Measurements from ENCODE around the gene OLFM2. TPM values are rescaled to one million over a fixed set of nuclear protein-coding genes. Genes with fewer than 3 reads are reported as not detected.
A peak's percentile ranks its signal among the peaks of the same experiment; 100 is the strongest.
"Not testable (repeated sequence)": the region's sequence is repeated elsewhere in the genome, so short reads cannot be mapped to it uniquely, and the experiment has no call there.

Gene OLFM2
- total and polyA plus RNA-seq, 2 donors (not counting 1 experiment from before 2014, with no cell fraction given), result 0.66 to 11.6 TPM

DNA sequence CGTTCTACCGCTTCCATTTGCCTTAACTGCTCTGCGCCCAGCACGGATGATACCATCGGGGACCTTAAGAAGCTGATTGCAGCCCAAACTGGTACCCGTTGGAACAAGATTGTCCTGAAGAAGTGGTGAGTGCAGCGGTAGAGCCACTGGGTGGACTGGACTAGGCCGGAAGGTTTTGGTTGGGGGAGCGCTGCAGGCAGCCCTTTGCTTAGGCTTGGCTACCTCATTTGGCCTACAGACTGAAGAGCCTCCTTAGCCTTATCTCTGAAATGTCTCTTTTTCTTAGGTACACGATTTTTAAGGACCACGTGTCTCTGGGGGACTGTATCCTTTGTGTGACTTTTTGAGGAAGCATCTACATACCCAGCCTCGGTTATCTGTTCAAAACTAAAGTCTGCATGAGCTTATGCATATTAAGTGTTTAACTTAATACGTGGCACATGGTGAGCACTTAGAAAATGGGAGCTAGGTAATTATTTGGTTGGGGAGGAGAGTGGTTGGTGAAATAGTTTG is 107.7 kb downstream of the OLFM2 start:
- Histone ChIP-seq H3K4me1 (ENCODE audit: control insufficient read depth, extremely low read depth, insufficient read depth, low read length) (peaks cover 6% of the 10 kb centered on the region), H2AFZ (ENCODE audit: low read length) (no peak overlapping the region), H3K4me2 (ENCODE audit: extremely low read depth, insufficient read depth, low read length) (peak overlapping the region; percentile 95), H3K9me3 (ENCODE audit: control insufficient read depth, insufficient read depth, low read depth, low read length) (no peaks in the 10 kb centered on the region), H4K20me1 (ENCODE audit: control insufficient read depth, extremely low read depth, insufficient read depth, low read length) (peaks cover 3% of the 10 kb centered on the region), H3K27me3 (ENCODE audit: control insufficient read depth, insufficient read depth, low read length) (no peaks in the 10 kb centered on the region), H3K9ac (ENCODE audit: insufficient read depth, low read length) (peak overlapping the region; percentile 87), H3K27ac (ENCODE audit: insufficient read depth, low read length) (peak overlapping the region; percentile 73), H3K4me3 (replicated peaks in 1 of 4; ENCODE audit: control extremely low read depth in 1 of 4, insufficient read depth in 1 of 4, low read depth in 3 of 4, low read length in 4 of 4) (peak overlapping the region; percentile 88 to 100 (median 96)), H3K36me3 (ENCODE audit: control insufficient read depth, insufficient read depth, low read length) (peaks cover 3% of the 10 kb centered on the region), H3K79me2 (ENCODE audit: control insufficient read depth, insufficient read depth, low read length) (peaks cover 35% of the 10 kb centered on the region)
- TF ChIP-seq, protein P1, sequence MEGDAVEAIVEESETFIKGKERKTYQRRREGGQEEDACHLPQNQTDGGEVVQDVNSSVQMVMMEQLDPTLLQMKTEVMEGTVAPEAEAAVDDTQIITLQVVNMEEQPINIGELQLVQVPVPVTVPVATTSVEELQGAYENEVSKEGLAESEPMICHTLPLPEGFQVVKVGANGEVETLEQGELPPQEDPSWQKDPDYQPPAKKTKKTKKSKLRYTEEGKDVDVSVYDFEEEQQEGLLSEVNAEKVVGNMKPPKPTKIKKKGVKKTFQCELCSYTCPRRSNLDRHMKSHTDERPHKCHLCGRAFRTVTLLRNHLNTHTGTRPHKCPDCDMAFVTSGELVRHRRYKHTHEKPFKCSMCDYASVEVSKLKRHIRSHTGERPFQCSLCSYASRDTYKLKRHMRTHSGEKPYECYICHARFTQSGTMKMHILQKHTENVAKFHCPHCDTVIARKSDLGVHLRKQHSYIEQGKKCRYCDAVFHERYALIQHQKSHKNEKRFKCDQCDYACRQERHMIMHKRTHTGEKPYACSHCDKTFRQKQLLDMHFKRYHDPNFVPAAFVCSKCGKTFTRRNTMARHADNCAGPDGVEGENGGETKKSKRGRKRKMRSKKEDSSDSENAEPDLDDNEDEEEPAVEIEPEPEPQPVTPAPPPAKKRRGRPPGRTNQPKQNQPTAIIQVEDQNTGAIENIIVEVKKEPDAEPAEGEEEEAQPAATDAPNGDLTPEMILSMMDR (conservative IDR thresholded peaks at IDR 0.05 in 1 of 2, IDR thresholded peaks at IDR 0.05 in 1 of 2; ENCODE audit: low read depth in 1 of 2, low read length in 2 of 2), result no peak
- no peak for TF ChIP-seq EZH2 (IDR thresholded peaks at IDR 0.05; ENCODE audit: low read length, missing control alignments)
- DNase-seq (ENCODE audit: low read depth in 2 of 2), result no peak

DNA sequence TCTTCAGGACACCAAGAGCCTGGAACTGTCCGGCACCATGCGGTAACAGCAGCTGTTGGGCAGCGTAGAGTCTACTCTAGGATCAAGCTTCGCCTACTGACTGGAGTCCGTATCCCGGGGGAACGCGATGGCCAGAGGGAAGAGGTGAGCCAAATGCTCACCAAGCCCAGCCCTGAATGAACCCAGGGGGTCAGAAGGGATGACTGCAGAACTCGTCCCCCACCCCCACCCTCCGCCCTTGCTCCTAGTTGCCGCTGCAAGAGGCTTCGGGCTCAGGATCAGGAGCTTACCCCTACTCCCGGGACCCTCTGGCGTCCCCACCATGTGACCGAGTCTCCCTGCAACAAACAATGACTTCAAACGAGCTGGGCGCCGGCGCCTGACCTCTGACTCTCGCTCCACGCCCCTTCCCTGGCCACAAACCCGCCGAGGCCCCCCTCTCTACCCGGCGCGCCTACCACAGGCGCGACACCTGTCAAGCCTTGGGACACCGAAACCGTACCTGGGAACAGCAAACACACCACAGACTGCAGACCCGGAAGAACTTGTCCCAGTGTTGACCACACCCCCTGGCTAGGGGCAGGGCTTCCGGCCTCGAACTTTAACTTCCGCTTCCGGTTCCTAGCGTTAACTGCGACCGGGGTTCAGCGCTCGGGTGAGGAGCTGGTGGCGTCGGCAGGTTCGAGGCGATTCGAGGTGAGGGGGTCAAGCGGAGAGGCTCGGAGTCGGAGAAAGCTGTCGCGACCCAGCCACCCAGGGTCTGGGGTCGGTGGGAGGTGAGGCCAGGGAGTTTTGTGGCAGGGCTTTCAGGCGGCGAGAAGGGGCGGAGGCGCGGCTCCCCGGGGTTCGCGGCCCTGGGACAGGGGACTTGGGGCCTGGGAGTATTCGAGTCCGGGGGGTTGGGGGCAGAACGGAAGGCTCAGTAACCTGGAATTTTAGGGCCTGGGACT is 108.8 kb downstream of the OLFM2 start, which contains the start of gene UBL5:
Gene UBL5 (plus strand): TSS at position 630 of the 950 bp plus-strand sequence. CDS start 420 bp downstream, outside the sequence.
- Histone ChIP-seq H3K4me2 (ENCODE audit: extremely low read depth, insufficient read depth, low read length) (peak within 1 kb of the TSS; percentile 95), H3K9ac (ENCODE audit: insufficient read depth, low read length) (peak within 1 kb of the TSS; percentile 87), H3K79me2 (ENCODE audit: control insufficient read depth, insufficient read depth, low read length) (peaks cover 35% of the 10 kb centered on the region), H3K9me3 (ENCODE audit: control insufficient read depth, insufficient read depth, low read depth, low read length) (no peaks in the 10 kb centered on the region), H2AFZ (ENCODE audit: low read length) (peak within 1 kb of the TSS; percentile 84), H3K27ac (ENCODE audit: insufficient read depth, low read length) (peak within 1 kb of the TSS; percentile 73), H3K4me3 (replicated peaks in 1 of 4; ENCODE audit: control extremely low read depth in 1 of 4, insufficient read depth in 1 of 4, low read depth in 3 of 4, low read length in 4 of 4) (peak within 1 kb of the TSS; percentile 88 to 100 (median 96)), H3K27me3 (ENCODE audit: control insufficient read depth, insufficient read depth, low read length) (no peaks in the 10 kb centered on the region), H3K36me3 (ENCODE audit: control insufficient read depth, insufficient read depth, low read length) (peaks cover 3% of the 10 kb centered on the region), H3K4me1 (ENCODE audit: control insufficient read depth, extremely low read depth, insufficient read depth, low read length) (peaks cover 6% of the 10 kb centered on the region), H4K20me1 (ENCODE audit: control insufficient read depth, extremely low read depth, insufficient read depth, low read length) (peaks cover 3% of the 10 kb centered on the region)
- TF ChIP-seq EZH2 (IDR thresholded peaks at IDR 0.05; ENCODE audit: low read length, missing control alignments), result no peak
- TF ChIP-seq, protein P1 (conservative IDR thresholded peaks at IDR 0.05 in 1 of 2, IDR thresholded peaks at IDR 0.05 in 1 of 2; ENCODE audit: low read depth in 1 of 2, low read length in 2 of 2), result no peak
- DNase-seq (ENCODE audit: low read depth in 2 of 2), result peak; percentile 77 to 84

DNA sequence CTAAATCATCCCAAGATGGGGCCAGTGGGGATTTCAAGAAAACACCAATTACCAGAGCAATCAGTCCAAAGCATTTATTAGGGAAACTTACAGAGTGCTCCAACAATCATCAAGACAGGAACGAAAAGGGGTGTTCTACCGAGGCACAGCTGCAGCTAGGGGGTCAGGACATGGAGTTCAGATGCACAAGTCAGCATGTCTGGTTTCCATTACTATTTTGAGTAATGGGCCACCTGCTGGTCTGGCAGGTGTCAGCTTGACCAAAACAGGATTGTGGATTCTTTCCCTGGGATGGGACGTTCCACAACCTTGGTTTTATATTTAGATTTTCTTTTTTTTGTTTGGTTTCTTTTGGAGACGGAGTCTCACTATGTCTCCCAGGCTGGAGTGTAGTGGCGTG is 112.5 kb downstream of the OLFM2 start:
- no peaks in the 10 kb centered on the region for H3K27me3 ChIP-seq (ENCODE audit: control insufficient read depth, insufficient read depth, low read length)
- no peak overlapping the region for H2AFZ ChIP-seq (ENCODE audit: low read length)
- H3K9ac ChIP-seq (ENCODE audit: insufficient read depth, low read length), result no peak overlapping the region
- H3K36me3 ChIP-seq (ENCODE audit: control insufficient read depth, insufficient read depth, low read length), result peaks cover 1% of the 10 kb centered on the region
- no peak overlapping the region for H3K4me3 ChIP-seq (replicated peaks in 1 of 4; ENCODE audit: control extremely low read depth in 1 of 4, insufficient read depth in 1 of 4, low read depth in 3 of 4, low read length in 4 of 4)
- peaks cover 4% of the 10 kb centered on the region for H3K4me1 ChIP-seq (ENCODE audit: control insufficient read depth, extremely low read depth, insufficient read depth, low read length)
- H3K27ac ChIP-seq (ENCODE audit: insufficient read depth, low read length), result no peak overlapping the region
- no peak overlapping the region for H3K4me2 ChIP-seq (ENCODE audit: extremely low read depth, insufficient read depth, low read length)
- peaks cover 27% of the 10 kb centered on the region for H3K79me2 ChIP-seq (ENCODE audit: control insufficient read depth, insufficient read depth, low read length)
- peaks cover 2% of the 10 kb centered on the region for H4K20me1 ChIP-seq (ENCODE audit: control insufficient read depth, extremely low read depth, insufficient read depth, low read length)
- TF ChIP-seq, protein P1 (conservative IDR thresholded peaks at IDR 0.05 in 1 of 2, IDR thresholded peaks at IDR 0.05 in 1 of 2; ENCODE audit: low read depth in 1 of 2, low read length in 2 of 2), result no peak
- no peaks in the 10 kb centered on the region for H3K9me3 ChIP-seq (ENCODE audit: control insufficient read depth, insufficient read depth, low read depth, low read length)
- DNase-seq (ENCODE audit: low read depth in 2 of 2), result no peak

DNA sequence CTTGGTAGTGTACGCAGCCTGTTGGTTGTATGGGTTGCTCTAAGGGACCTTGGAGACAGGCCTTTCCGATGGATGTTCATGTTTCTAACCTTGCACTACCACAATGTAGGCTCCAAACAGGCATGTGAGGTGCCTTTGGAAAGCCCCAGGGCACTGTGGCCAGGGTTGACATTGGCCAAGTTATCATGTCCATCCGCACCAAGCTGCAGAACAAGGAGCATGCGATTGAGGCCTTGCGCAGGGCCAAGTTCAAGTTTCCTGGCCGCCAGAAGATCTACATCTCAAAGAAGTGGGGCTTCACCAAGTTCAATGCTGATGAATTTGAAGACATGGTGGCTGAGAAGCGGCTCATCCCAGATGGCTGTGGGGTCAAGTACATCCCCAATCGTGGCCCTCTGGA is 116.3 kb downstream of the OLFM2 start:
- Histone ChIP-seq H3K4me3 (replicated peaks in 1 of 4; ENCODE audit: control extremely low read depth in 1 of 4, insufficient read depth in 1 of 4, low read depth in 3 of 4, low read length in 4 of 4) (peak overlapping the region in 2 of 4 experiments; percentile 36 to 38), H3K4me2 (ENCODE audit: extremely low read depth, insufficient read depth, low read length) (peak overlapping the region; percentile 48), H3K79me2 (ENCODE audit: control insufficient read depth, insufficient read depth, low read length) (peaks cover 29% of the 10 kb centered on the region), H3K27ac (ENCODE audit: insufficient read depth, low read length) (peak overlapping the region; percentile 47), H2AFZ (ENCODE audit: low read length) (peak overlapping the region; percentile 52)
- not testable (repeated sequence) for H3K27me3 ChIP-seq (ENCODE audit: control insufficient read depth, insufficient read depth, low read length); DNase-seq (ENCODE audit: low read depth in 2 of 2); H3K4me1 ChIP-seq (ENCODE audit: control insufficient read depth, extremely low read depth, insufficient read depth, low read length); H3K9ac ChIP-seq (ENCODE audit: insufficient read depth, low read length); H3K9me3 ChIP-seq (ENCODE audit: control insufficient read depth, insufficient read depth, low read depth, low read length); H4K20me1 ChIP-seq (ENCODE audit: control insufficient read depth, extremely low read depth, insufficient read depth, low read length); H3K36me3 ChIP-seq (ENCODE audit: control insufficient read depth, insufficient read depth, low read length)
